Measurements from ENCODE around the gene HCK.

The HCK gene

DNA sequence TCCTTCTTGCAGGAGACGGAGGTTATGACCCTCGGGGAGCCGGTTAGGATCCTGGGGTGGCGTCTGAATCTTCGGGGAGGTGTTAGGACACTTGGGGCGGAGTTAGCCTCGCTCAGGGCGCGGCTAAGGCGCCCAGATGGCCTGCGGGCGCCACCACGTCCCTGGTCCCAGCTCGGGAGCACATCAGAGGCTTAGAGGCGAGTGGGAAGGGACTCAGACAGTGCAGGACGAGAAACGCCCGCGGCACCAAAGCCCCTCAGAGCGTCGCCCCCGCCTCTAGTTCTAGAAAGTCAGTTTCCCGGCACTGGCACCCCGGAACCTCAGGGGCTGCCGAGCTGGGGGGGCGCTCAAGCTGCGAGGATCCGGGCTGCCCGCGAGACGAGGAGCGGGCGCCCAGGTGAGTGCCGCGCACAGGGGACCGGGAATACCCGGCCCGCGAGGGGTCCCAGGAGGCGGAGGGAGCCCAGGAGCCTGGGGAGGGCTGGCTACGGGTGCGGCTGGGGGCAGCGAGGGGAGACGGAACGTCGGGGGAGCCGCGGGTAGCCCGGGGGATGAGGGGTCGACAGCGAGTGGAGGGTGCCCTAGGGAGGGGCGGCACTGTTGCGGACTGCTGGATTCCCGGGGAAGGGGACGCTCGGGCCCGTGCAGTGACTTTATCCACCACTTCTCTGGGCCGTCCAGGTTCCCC is at the start of gene HCK:
HCK (plus strand) TSS at position 153 of the 688 bp plus-strand sequence.
- DNase-seq (ENCODE audit: low read depth): no peak

- DNase-seq (ENCODE audit: low read depth): no peak
These were observed 48.7 kb upstream of the HCK start for GRCh38 chr20:32003325-32003724.

- DNase-seq (ENCODE audit: low read depth): peak; percentile 45
These were observed 47.1 kb upstream of the HCK start for GRCh38 chr20:32004963-32005362.

- no peak for DNase-seq (ENCODE audit: low read depth)
These were observed 46.0 kb upstream of the HCK start for GRCh38 chr20:32006053-32006452.

GRCh38 chr20:32006841-32007786 is 44.9 kb upstream of the HCK start:
- DNase-seq (ENCODE audit: low read depth): no peak

- no peak for DNase-seq (ENCODE audit: low read depth)
These were observed 44.0 kb upstream of the HCK start for GRCh38 chr20:32007787-32008616.

GRCh38 chr20:32009564-32009963 is 42.5 kb upstream of the HCK start:
- no peak for DNase-seq (ENCODE audit: low read depth)

- no peak for DNase-seq (ENCODE audit: low read depth)
These were observed 41.9 kb upstream of the HCK start, which contains the start of gene CCM2L for GRCh38 chr20:32010101-32010500. CCM2L (plus strand) TSS chr20:32010438; CDS start chr20:32010455, 17 bp downstream.

DNA sequence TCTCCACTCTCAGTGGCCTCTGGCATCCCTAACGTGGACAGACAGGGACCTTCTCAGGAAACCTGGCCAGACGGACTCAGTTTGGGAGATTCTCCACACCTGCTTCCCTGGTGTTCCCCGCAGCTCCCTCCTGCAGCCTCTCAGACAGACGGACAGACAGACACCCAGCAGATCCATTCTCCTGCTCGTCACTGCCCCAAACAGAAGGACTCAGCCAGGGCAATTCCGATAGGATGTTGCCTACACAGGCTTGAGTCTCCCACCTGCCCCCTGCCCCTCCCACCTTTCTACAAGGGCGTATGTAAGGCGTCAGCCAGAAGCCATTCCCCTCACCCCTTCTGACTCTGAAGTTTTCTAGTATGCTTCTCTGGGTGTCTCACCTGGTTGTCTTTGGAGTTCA is 41.4 kb upstream of the HCK start:
- no peak for DNase-seq (ENCODE audit: low read depth)

DNA sequence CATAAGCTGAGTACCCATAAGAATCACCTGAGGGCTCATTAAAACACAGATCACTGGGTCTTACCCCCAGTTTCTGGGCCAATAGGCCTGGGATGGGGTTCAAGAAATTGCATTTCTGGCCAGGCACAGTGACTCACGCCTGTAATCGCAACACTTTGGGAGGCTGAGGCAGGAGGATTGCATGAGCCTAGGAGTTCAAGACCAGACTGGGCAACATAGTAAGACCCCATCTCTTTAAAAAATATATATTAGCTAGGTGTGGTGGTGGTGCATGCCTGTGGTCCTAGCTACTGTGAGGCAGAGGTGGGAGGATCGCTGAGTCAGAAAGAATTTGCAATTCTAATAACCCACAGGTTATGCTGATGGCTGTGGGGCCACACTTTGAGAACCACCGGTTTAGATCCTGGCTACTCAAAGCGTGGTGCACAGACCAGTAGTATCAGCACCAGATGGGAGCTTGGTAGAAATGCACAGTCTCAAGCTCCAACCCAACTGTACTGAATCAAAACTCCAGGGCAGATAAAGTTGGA is 39.8 kb upstream of the HCK start:
- DNase-seq (ENCODE audit: low read depth): no peak

GRCh38 chr20:32013326-32013725 is 38.7 kb upstream of the HCK start:
- DNase-seq (ENCODE audit: low read depth): no peak

DNA sequence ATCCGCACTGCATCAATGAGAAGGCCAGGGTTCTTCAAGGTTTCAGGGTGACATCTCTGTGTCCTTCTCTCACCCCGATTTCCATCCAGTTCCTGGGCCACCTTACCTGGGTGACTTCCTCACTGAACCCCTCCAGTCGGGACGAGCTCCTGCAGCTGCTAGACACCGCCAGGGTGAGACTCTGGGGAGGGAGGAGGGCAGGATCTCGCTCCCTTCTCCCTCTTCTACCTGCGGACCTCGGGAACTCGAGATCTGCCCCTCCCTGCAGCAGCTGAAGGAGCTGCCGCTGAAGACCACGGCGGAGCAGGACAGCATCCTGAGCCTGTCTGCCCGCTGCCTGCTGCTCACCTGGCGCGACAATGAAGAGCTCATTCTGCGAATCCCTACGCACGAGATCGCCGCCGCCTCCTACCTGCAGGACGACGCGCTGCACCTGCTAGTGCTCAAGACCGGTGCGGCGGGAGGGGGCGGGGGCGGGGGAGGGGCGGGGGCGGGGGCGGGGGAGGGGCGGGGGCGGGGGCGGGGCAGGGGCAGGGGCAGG is 34.3 kb upstream of the HCK start:
- no peak for DNase-seq (ENCODE audit: low read depth)

- no peak for DNase-seq (ENCODE audit: low read depth)
These were observed 33.5 kb upstream of the HCK start for GRCh38 chr20:32018269-32019155.

GRCh38 chr20:32019156-32019510 is 32.9 kb upstream of the HCK start:
- DNase-seq (ENCODE audit: low read depth): no peak

- DNase-seq (ENCODE audit: low read depth): no peak
These were observed 32.2 kb upstream of the HCK start for GRCh38 chr20:32019563-32020463.

- no peak for DNase-seq (ENCODE audit: low read depth)
These were observed 31.0 kb upstream of the HCK start for GRCh38 chr20:32021091-32021490.

DNA sequence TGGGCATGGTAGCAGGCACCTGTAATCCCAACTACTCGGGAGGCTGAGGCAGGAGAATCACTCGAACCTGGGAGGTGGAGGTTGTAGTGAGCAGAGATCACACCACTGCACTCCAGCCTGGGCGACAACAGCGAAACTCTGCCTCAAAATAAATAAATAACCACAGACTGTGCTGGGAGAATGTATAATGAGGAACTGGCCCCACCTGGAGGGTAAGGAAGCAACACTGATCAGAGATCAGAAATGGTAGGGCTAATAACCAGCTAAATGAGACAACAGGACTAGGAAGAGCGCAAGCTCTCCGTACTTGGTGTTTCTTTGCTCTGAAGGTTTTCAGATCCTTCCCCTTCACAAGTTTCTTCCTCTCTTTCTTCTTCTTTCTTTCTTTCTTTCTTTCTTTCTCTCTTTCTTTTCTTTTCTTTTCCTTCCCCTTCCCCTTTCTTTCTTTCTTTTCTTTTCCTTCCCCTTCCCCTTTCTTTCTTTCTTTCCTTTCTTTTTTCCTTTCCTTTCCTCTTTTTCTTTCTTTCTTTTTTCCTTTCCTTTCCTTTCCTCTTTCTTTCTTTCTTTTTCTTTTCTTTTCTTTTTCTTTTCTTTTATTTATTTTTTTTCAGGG is 27.3 kb upstream of the HCK start:
- DNase-seq (ENCODE audit: low read depth): no peak

DNA sequence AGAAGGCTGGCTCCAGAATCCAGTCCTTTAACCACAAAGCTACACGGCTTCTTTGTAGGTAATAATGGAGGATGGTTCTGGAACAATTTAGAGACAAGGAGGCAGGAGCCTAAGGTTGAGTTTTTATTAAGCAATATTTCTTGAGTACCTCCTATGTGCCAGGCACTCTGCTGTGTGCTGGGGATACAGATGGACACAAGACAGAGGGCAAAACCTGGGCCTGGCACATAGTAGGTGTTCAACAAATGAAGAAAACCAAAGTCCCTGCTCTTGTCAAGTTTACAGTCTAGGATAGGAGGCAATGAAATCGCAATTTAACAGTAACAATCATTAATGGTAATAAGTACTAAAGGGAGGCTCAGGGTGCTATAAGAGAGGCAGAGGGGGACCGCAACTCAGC is 24.4 kb upstream of the HCK start:
- no peak for DNase-seq (ENCODE audit: low read depth)

GRCh38 chr20:32028647-32029372 is 23.2 kb upstream of the HCK start:
- peak; percentile 20 for DNase-seq (ENCODE audit: low read depth)
